SU-DHL-6 (cell line): ENCODE results near the gene TMEM164.

Experiments used
- H2AFZ ChIP-seq: fragments of 200-600 bp; sonication (generic); 2 replicates; pipeline ENCODE4 v1.6.1; 2014; ENCODE audit warnings: low read depth, mild to moderate bottlenecking, moderate library complexity, mixed read lengths, antibody characterized with exemption, low read length; ENCODE audit not compliant: severe bottlenecking
- H3F3A ChIP-seq: fragments of 200-600 bp; shearing (Covaris generic); 2 replicates; pipeline ENCODE4 v1.6.0; 2016; ENCODE audit warnings: antibody characterized with exemption, mild to moderate bottlenecking; ENCODE audit not compliant: insufficient read depth
- H3K27ac ChIP-seq: fragments of 200-600 bp; sonication (generic); 2 replicates; pipeline ENCODE4 v1.5.1; 2016; ENCODE audit warnings: low read depth, mild to moderate bottlenecking, low read length, moderate library complexity, mixed read lengths
- H3K27me3 ChIP-seq: fragments of 200-600 bp; sonication (generic), shearing (Covaris generic); 2 replicates; pipeline ENCODE4 v1.6.0; 2014; ENCODE audit warnings: mild to moderate bottlenecking, low read length
- H3K36me3 ChIP-seq: fragments of 200-600 bp; sonication (generic); 2 replicates; pipeline ENCODE4 v1.6.1; 2014; ENCODE audit warnings: mild to moderate bottlenecking, low read length, mixed read lengths
- H3K4me2 ChIP-seq: fragments of 300-600, 200-600 bp; shearing (Covaris generic), sonication (generic); 2 replicates; pipeline ENCODE4 v1.6.0; 2014; ENCODE audit warnings: low read length, low read depth, mild to moderate bottlenecking; ENCODE audit not compliant: poor library complexity, severe bottlenecking
- H3K4me3 ChIP-seq: fragments of 200-600 bp; sonication (generic); 2 replicates; pipeline ENCODE4 v1.5.1; 2014; ENCODE audit warnings: antibody characterized with exemption, low read length, mild to moderate bottlenecking, mixed read lengths; ENCODE audit not compliant: insufficient read depth, poor library complexity, severe bottlenecking
- H3K79me2 ChIP-seq: fragments of 200-600 bp; sonication (generic); 2 replicates; pipeline ENCODE4 v1.6.1; 2014; ENCODE audit warnings: mild to moderate bottlenecking, low read length, moderate library complexity; ENCODE audit not compliant: insufficient read depth
- H3K9ac ChIP-seq: fragments of 200-600 bp; sonication (generic); 2 replicates; pipeline ENCODE4 v1.7.0; 2014; ENCODE audit warnings: mild to moderate bottlenecking, low read length
- H3K9me2 ChIP-seq: fragments of 200-600 bp; sonication (generic); replicated peaks from 2 replicates; pipeline ENCODE4 v1.6.1; 2014; ENCODE audit warnings: low read length; ENCODE audit not compliant: insufficient read depth
- H3K9me3 ChIP-seq: fragments of 200-600 bp; sonication (generic); 2 replicates; pipeline ENCODE4 v1.6.1; 2014; ENCODE audit warnings: low read length, mixed read lengths; ENCODE audit not compliant: insufficient read depth
- H4K20me1 ChIP-seq: fragments of 200-600 bp; sonication (generic); 2 replicates; pipeline ENCODE4 v1.6.1; 2014; ENCODE audit warnings: low read depth, mild to moderate bottlenecking, antibody characterized with exemption, low read length, moderate library complexity, mixed read lengths
- CTCF ChIP-seq: fragments of 200-600 bp; sonication (generic); IDR thresholded peaks from one replicate; pipeline ENCODE4 v1.5.1; 2017; ENCODE audit warnings: antibody characterized with exemption, mild to moderate bottlenecking, low read length, moderate library complexity; ENCODE audit not compliant: insufficient read depth, poor library complexity, severe bottlenecking
- EZH2phosphoT487 ChIP-seq: fragments of 200-600 bp; sonication (generic), shearing (Covaris generic); conservative IDR thresholded peaks from 2 replicates; pipeline ENCODE4 v1.6.1; 2018; ENCODE audit warnings: mild to moderate bottlenecking, antibody characterized with exemption, low read length, moderate library complexity, mixed read lengths

The TMEM164 gene

GRCh38 chrX:110135618-110136017, 132.7 kb downstream of the TMEM164 start:
- no peak overlapping the region for H3K27ac ChIP-seq
- no peak overlapping the region for H3K9ac ChIP-seq
- no peak overlapping the region for H2AFZ ChIP-seq
- H3K79me2 ChIP-seq = no peaks in the 10 kb centered on the region
- no peaks in the 10 kb centered on the region for H4K20me1 ChIP-seq
- H3K4me3 ChIP-seq = no peak overlapping the region
- no peaks in the 10 kb centered on the region for H3K36me3 ChIP-seq
- TF ChIP-seq EZH2phosphoT487 = no peak
- TF ChIP-seq CTCF = no peak
- H3K9me3 ChIP-seq = no peaks in the 10 kb centered on the region
- no peaks in the 10 kb centered on the region for H3F3A ChIP-seq
- H3K9me2 ChIP-seq = no peaks in the 10 kb centered on the region
- no peaks in the 10 kb centered on the region for H3K27me3 ChIP-seq
- H3K4me2 ChIP-seq = no peak overlapping the region

GRCh38 chrX:110136136-110136535, 133.2 kb downstream of the TMEM164 start:
- Histone ChIP-seq H3K27ac (no peak overlapping the region), H3K4me2 (no peak overlapping the region), H3K36me3 (no peaks in the 10 kb centered on the region), H3K9me3 (no peaks in the 10 kb centered on the region), H3F3A (no peaks in the 10 kb centered on the region), H3K9me2 (no peaks in the 10 kb centered on the region), H3K79me2 (no peaks in the 10 kb centered on the region), H3K9ac (no peak overlapping the region), H3K27me3 (no peaks in the 10 kb centered on the region), H4K20me1 (no peaks in the 10 kb centered on the region), H2AFZ (no peak overlapping the region), H3K4me3 (no peak overlapping the region)
- TF ChIP-seq CTCF (no peak), EZH2phosphoT487 (no peak)

- Histone ChIP-seq H3K4me3 (no peak overlapping the region), H3K36me3 (no peaks in the 10 kb centered on the region), H4K20me1 (no peaks in the 10 kb centered on the region), H3K9me3 (no peaks in the 10 kb centered on the region), H3K9me2 (no peaks in the 10 kb centered on the region), H3K27ac (no peak overlapping the region), H3F3A (no peaks in the 10 kb centered on the region), H3K9ac (no peak overlapping the region), H3K27me3 (no peaks in the 10 kb centered on the region), H3K4me2 (no peak overlapping the region), H3K79me2 (no peaks in the 10 kb centered on the region), H2AFZ (no peak overlapping the region)
- TF ChIP-seq CTCF = no peak
Measured at GRCh38 chrX:110138557-110138956, 135.6 kb downstream of the TMEM164 start.

- H3K36me3 ChIP-seq = no peaks in the 10 kb centered on the region
- H3K4me2 ChIP-seq = no peak overlapping the region
- H3K4me3 ChIP-seq = no peak overlapping the region
- no peak overlapping the region for H2AFZ ChIP-seq
- H3K79me2 ChIP-seq = no peaks in the 10 kb centered on the region
- no peak overlapping the region for H3K9ac ChIP-seq
- H4K20me1 ChIP-seq = no peaks in the 10 kb centered on the region
- no peaks in the 10 kb centered on the region for H3K9me3 ChIP-seq
- H3F3A ChIP-seq = no peaks in the 10 kb centered on the region
- no peak for TF ChIP-seq EZH2phosphoT487
- no peak for TF ChIP-seq CTCF
- H3K9me2 ChIP-seq = no peaks in the 10 kb centered on the region
- no peak overlapping the region for H3K27ac ChIP-seq
- no peaks in the 10 kb centered on the region for H3K27me3 ChIP-seq
Measured at GRCh38 chrX:110139172-110139571, 136.3 kb downstream of the TMEM164 start.
